IMR-90 (cell line): ENCODE measurements around the gene COG4. TPM values are rescaled to one million over a fixed set of nuclear protein-coding genes. Genes with fewer than 3 reads are reported as not detected.
A peak's percentile ranks its signal among the peaks of the same experiment; 100 is the strongest.

ENCODE experiments used
- ATAC-seq: fragments of 200-7000 bp; cut with Tn5 transposase; 2 replicates; pipeline ENCODE4 v1.9.1; 2020; ENCODE audit warnings: low read depth, mild to moderate bottlenecking, moderate library complexity
- BruUV-seq: library from RNA; stranded (reverse); fragments of 400-500 nt; replicated peaks from 2 replicates; lab custom pipeline; 2021; lab: Mats Ljungman, UMichigan
- CTCF ChIA-PET: fragments of 300-600 bp; formaldehyde crosslinking; extraction: SDS; loops from one replicate; lab custom pipeline; 2021; ENCODE audit warnings: antibody characterized with exemption; lab: Yijun Ruan, JAX
- POLR2A ChIA-PET: fragments of 300-600 bp; sonication (Branson Sonifier 250); formaldehyde crosslinking; loops from one replicate; lab custom pipeline; 2022; ENCODE audit warnings: antibody characterized with exemption; ENCODE audit not compliant: unreplicated experiment; lab: Charles Lee
- DNase-seq: peaks from one replicate; pipeline ENCODE4 v3.0.0; 2013
- H2AFZ ChIP-seq: replicated peaks from 2 replicates; pipeline ENCODE3; 2013; ENCODE audit warnings: low read length, mild to moderate bottlenecking; ENCODE audit not compliant: poor library complexity
- H2AK5ac ChIP-seq: 2 replicates; pipeline ENCODE4 v1.6.1; 2013; ENCODE audit warnings: low read depth, low read length, inconsistent platforms
- H2AK9ac ChIP-seq: replicated peaks from 2 replicates; pipeline ENCODE3; 2013; ENCODE audit warnings: mild to moderate bottlenecking, low read depth, low read length, moderate library complexity; ENCODE audit not compliant: poor library complexity
- H2BK120ac ChIP-seq: 2 replicates; pipeline ENCODE4 v1.6.1; 2013; ENCODE audit warnings: low read depth, low read length, inconsistent platforms
- H2BK15ac ChIP-seq: 3 replicates; pipeline ENCODE4 v1.6.1; 2013; ENCODE audit warnings: low read depth, low read length, inconsistent platforms
- H2BK20ac ChIP-seq: 2 replicates; pipeline ENCODE4 v1.6.1; 2013; ENCODE audit warnings: low read depth, mild to moderate bottlenecking, inconsistent platforms, low read length, moderate library complexity
- H2BK5ac ChIP-seq: 2 replicates; pipeline ENCODE4 v1.6.1; 2013; ENCODE audit warnings: mild to moderate bottlenecking, low read depth, low read length, inconsistent platforms; ENCODE audit not compliant: poor library complexity, severe bottlenecking
- H3K14ac ChIP-seq: replicated peaks from 2 replicates; pipeline ENCODE4 v1.6.1; 2013; ENCODE audit warnings: low read depth, low read length, inconsistent platforms
- H3K18ac ChIP-seq: 2 replicates; pipeline ENCODE4 v1.6.1; 2013; ENCODE audit warnings: low read depth, low read length, control low read depth
- H3K23ac ChIP-seq: 2 replicates; pipeline ENCODE4 v1.6.1; 2013; ENCODE audit warnings: low read depth, low read length, inconsistent platforms
- H3K27ac ChIP-seq: 2 replicates; pipeline ENCODE4 v1.5.1; 2013; ENCODE audit warnings: mild to moderate bottlenecking, control low read depth, low read length; ENCODE audit not compliant: insufficient read depth
- H3K27me3 ChIP-seq: 2 replicates; pipeline ENCODE4 v1.6.1; 2013; ENCODE audit warnings: low read length; ENCODE audit not compliant: control insufficient read depth, insufficient read depth
- H3K36me3 ChIP-seq: 2 replicates; pipeline ENCODE4 v1.6.1; 2013; ENCODE audit warnings: low read length, mixed read lengths; ENCODE audit not compliant: control insufficient read depth, insufficient read depth
- H3K4ac ChIP-seq: 2 replicates; pipeline ENCODE4 v1.6.1; 2013; ENCODE audit warnings: low read depth, low read length, inconsistent platforms
- H3K4me1 ChIP-seq: 2 replicates; pipeline ENCODE4 v1.6.1; 2013; ENCODE audit warnings: low read length, mixed read lengths; ENCODE audit not compliant: control insufficient read depth, insufficient read depth
- H3K4me2 ChIP-seq: 2 replicates; pipeline ENCODE4 v1.6.1; 2013; ENCODE audit warnings: low read depth, mild to moderate bottlenecking, control low read depth, low read length, moderate library complexity
- H3K4me3 ChIP-seq: 2 replicates; pipeline ENCODE4 v1.5.1; 2013; ENCODE audit warnings: low read depth, mild to moderate bottlenecking, control low read depth, low read length, moderate library complexity; ENCODE audit not compliant: insufficient read depth
- H3K56ac ChIP-seq: 2 replicates; pipeline ENCODE4 v1.6.1; 2013; ENCODE audit warnings: low read length, inconsistent platforms; ENCODE audit not compliant: insufficient read depth; ENCODE audit errors: extremely low read depth
- H3K79me1 ChIP-seq, 2 experiments: 2 replicates each; pipeline ENCODE4 v1.6.1; 2013; ENCODE audit warnings: low read length in 2 of 2, inconsistent platforms in 1 of 2, low read depth in 1 of 2
- H3K9ac ChIP-seq: 2 replicates; pipeline ENCODE4 v1.6.1; 2013; ENCODE audit warnings: low read depth, low read length, control low read depth
- H3K9me1 ChIP-seq: 2 replicates; pipeline ENCODE4 v1.6.1; 2013; ENCODE audit warnings: low read length, inconsistent platforms; ENCODE audit not compliant: insufficient read depth
- H3K9me3 ChIP-seq: 2 replicates; pipeline ENCODE4 v1.6.1; 2013; ENCODE audit warnings: low read length; ENCODE audit not compliant: control insufficient read depth, insufficient read depth
- H4K20me1 ChIP-seq: 2 replicates; pipeline ENCODE4 v1.6.1; 2013; ENCODE audit warnings: low read length, inconsistent platforms; ENCODE audit not compliant: insufficient read depth
- H4K5ac ChIP-seq: 2 replicates; pipeline ENCODE4 v1.6.1; 2013; ENCODE audit warnings: mild to moderate bottlenecking, low read depth, low read length, control low read depth
- H4K8ac ChIP-seq, 2 experiments: 2 replicates each; pipeline ENCODE4 v1.6.1; 2013; ENCODE audit warnings: low read depth in 2 of 2, low read length in 2 of 2, control low read depth in 1 of 2, inconsistent platforms in 1 of 2
- H4K91ac ChIP-seq: 2 replicates; pipeline ENCODE4 v1.6.1; 2013; ENCODE audit warnings: low read depth, low read length, inconsistent platforms; ENCODE audit not compliant: insufficient read depth
- BHLHE40 ChIP-seq: fragments of 150-350 bp; IDR thresholded peaks from 2 replicates; pipeline ENCODE4 v1.6.1; 2016; ENCODE audit warnings: mild to moderate bottlenecking, low read depth, low read length
- CHD1 ChIP-seq: IDR thresholded peaks from 2 replicates; pipeline ENCODE4 v1.6.1; 2012; ENCODE audit warnings: low read depth, low read length, improper control_type of control experiment
- FOS ChIP-seq: fragments of 150-350 bp; IDR thresholded peaks from 2 replicates; pipeline ENCODE4 v1.6.1; 2016; ENCODE audit warnings: low read depth, low read length
- MAFK ChIP-seq: IDR thresholded peaks from 2 replicates; pipeline ENCODE4 v1.6.1; 2012; ENCODE audit warnings: low read depth, low read length, improper control_type of control experiment
- NFE2L2 ChIP-seq: fragments of 150-350 bp; IDR thresholded peaks from 2 replicates; pipeline ENCODE4 v1.6.1; 2016; ENCODE audit warnings: low read depth, mild to moderate bottlenecking, low read length
- RAD21 ChIP-seq: IDR thresholded peaks from 2 replicates; pipeline ENCODE4 v1.6.1; 2012; ENCODE audit warnings: low read length, improper control_type of control experiment
- RCOR1 ChIP-seq: IDR thresholded peaks from 2 replicates; pipeline ENCODE4 v1.6.1; 2012; ENCODE audit warnings: mild to moderate bottlenecking, low read length, improper control_type of control experiment; ENCODE audit not compliant: insufficient replicate concordance
- RFX5 ChIP-seq: IDR thresholded peaks from 2 replicates; pipeline ENCODE4 v1.8.0; 2012; ENCODE audit warnings: low read depth, mild to moderate bottlenecking, low read length, moderate library complexity
- SMC3 ChIP-seq: fragments of 150-350 bp; IDR thresholded peaks from 2 replicates; pipeline ENCODE4 v1.6.1; 2016; ENCODE audit warnings: low read depth, mild to moderate bottlenecking, antibody characterized with exemption, low read length, moderate library complexity
- WGBS, 2 experiments: methylation state at CpG; one replicate each; pipeline versions ENCODE4 v1.1.5 to v1.1.7; 2013; ENCODE audit warnings: missing lambda C conversion rate in 2 of 2; ENCODE audit not compliant: insufficient read length in 1 of 2; ENCODE audit errors: extremely low coverage in 2 of 2; 5-methylcytosine and 5-hydroxymethylcytosine counted together
- dilution Hi-C: fragments of 300-500 bp; cut with HindIII; formaldehyde crosslinking; loops from one replicate; pipeline ENCODE4 v1.14.3; 2018; ENCODE audit warnings: low sequenced_read_pairs; ENCODE audit not compliant: unreplicated experiment
- in situ Hi-C: fragments of 300-500 bp; cut with MboI; formaldehyde crosslinking; loops from 3 replicates; pipeline ENCODE4 v1.14.3; 2019; ENCODE audit warnings: low sequenced_read_pairs, inconsistent platforms, mixed read lengths
- intact Hi-C: fragments of 100-400 bp; cut with micrococcal nuclease; formaldehyde crosslinking; loops from 2 replicates; pipeline ENCODE4 v1.10.0; 2022
- polyA plus RNA-seq, 3 experiments: library from polyadenylated mRNA; depleted of rRNA; stranded (reverse); fragments of >200 nt; gene quantifications; 2 replicates each; pipeline ENCODE4 v1.2.3, GENCODE V29; 2012; ENCODE audit warnings: low replicate concordance in 1 of 3
- total RNA-seq: library from RNA; depleted of rRNA; stranded (reverse); fragments of >200 nt; gene quantifications from 2 replicates; pipeline ENCODE4 v1.2.3, GENCODE V29; 2012
- TF ChIP-seq, protein P1 (sequence below): fragments of 150-350 bp; IDR thresholded peaks from 2 replicates; pipeline ENCODE4 v1.6.1; 2017; ENCODE audit warnings: mild to moderate bottlenecking, antibody characterized with exemption, low read length, low read depth

The COG4 gene
- total and polyA plus RNA-seq, 2 of the 4 experiments (the other 2 are of a cell fraction) = 47.5 to 96.1 TPM

- no peak overlapping the region for H3K18ac ChIP-seq
- H3K9me3 ChIP-seq = no peaks in the 10 kb centered on the region
- intact Hi-C loops = loop anchor here (5.0 kb wide), 1 partner anchor 98 kb away; no protein-coding TSS in a partner anchor
- no peak overlapping the region for H3K56ac ChIP-seq
- WGBS, 2 experiments = 92% methylated on average over 11 of the region's 17 CpGs; no CpG with 5 or more reads in 1 of the 2 experiments
- ATAC-seq (no peak), DNase-seq (no peak)
- in situ Hi-C loops = no loop called here
- H2AFZ ChIP-seq = no peak overlapping the region
- H3K9ac ChIP-seq = no peak overlapping the region
- peaks cover 54% of the 10 kb centered on the region for H3K36me3 ChIP-seq
- H4K20me1 ChIP-seq = no peaks in the 10 kb centered on the region
- no peak overlapping the region for H4K8ac ChIP-seq
- no peak overlapping the region for H2BK120ac ChIP-seq
- no peak overlapping the region for H3K4me3 ChIP-seq
- ChIA-PET POLR2A (no interaction called here), CTCF (interaction anchor here (0.6 kb wide), 1 partner anchor 8 kb away, joined by 3 read pairs; no protein-coding TSS in a partner anchor)
- H3K4me1 ChIP-seq = peaks cover 15% of the 10 kb centered on the region
- TF ChIP-seq NFE2L2 (no peak), RAD21 (no peak), CHD1 (no peak), SMC3 (no peak), RFX5 (no peak), MAFK (no peak), BHLHE40 (no peak), FOS (no peak), RCOR1 (no peak)
- TF ChIP-seq, protein P1, sequence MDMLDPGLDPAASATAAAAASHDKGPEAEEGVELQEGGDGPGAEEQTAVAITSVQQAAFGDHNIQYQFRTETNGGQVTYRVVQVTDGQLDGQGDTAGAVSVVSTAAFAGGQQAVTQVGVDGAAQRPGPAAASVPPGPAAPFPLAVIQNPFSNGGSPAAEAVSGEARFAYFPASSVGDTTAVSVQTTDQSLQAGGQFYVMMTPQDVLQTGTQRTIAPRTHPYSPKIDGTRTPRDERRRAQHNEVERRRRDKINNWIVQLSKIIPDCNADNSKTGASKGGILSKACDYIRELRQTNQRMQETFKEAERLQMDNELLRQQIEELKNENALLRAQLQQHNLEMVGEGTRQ = no peak
- no peak overlapping the region for H2AK9ac ChIP-seq
- peaks cover 0 to 7% of the 10 kb centered on the region in 2 experiments; a peak in 1 of 4 replicates for H3K79me1 ChIP-seq
- H3K23ac ChIP-seq = no peak overlapping the region
- no peak overlapping the region for H4K91ac ChIP-seq
- H3K27ac ChIP-seq = no peak overlapping the region
- no peak overlapping the region for H3K4ac ChIP-seq
- H3K4me2 ChIP-seq = no peak overlapping the region
- no peak overlapping the region for H3K14ac ChIP-seq
- no peaks in the 10 kb centered on the region for H3K27me3 ChIP-seq
- no peak overlapping the region for H4K5ac ChIP-seq
- no peak overlapping the region for H2BK5ac ChIP-seq
- dilution Hi-C loops = no loop called here
- BruUV-seq = TSS peak; percentile 90
- H2BK20ac ChIP-seq = no peak overlapping the region
- H2AK5ac ChIP-seq = no peak overlapping the region
- peaks cover 27% of the 10 kb centered on the region for H3K9me1 ChIP-seq
- H2BK15ac ChIP-seq = no peak overlapping the region
Measured at GRCh38 chr16:70480127-70481105, 42.9 kb downstream of the COG4 start.
